Activated gamma-delta T cell treated with Interleukin-2 at 50 U/mL for 16 hours (primary cell): ENCODE measurements around the gene NTSR1.

ENCODE experiments used
- DNase-seq: peaks from one replicate; pipeline ENCODE4 v3.0.0-alpha.2; 2020

The NTSR1 gene

GRCh38 chr20:62726716-62727583 lies 18.3 kb downstream of the NTSR1 start:
- no peak for DNase-seq

- DNase-seq: no peak
Measured at GRCh38 chr20:62727584-62728027, 19.0 kb downstream of the NTSR1 start.

GRCh38 chr20:62728028-62728780 lies 19.6 kb downstream of the NTSR1 start:
- no peak for DNase-seq

GRCh38 chr20:62728781-62729300 lies 20.2 kb downstream of the NTSR1 start:
- no peak for DNase-seq

- DNase-seq: no peak
Measured at GRCh38 chr20:62730481-62730880, 21.8 kb downstream of the NTSR1 start.

GRCh38 chr20:62732031-62732760 lies 23.6 kb downstream of the NTSR1 start:
- DNase-seq: no peak

- no peak for DNase-seq
Measured at GRCh38 chr20:62732842-62733525, 24.3 kb downstream of the NTSR1 start.

GRCh38 chr20:62733526-62733842 lies 24.8 kb downstream of the NTSR1 start:
- DNase-seq: no peak

- no peak for DNase-seq
Measured at GRCh38 chr20:62733891-62734290, 25.3 kb downstream of the NTSR1 start.

GRCh38 chr20:62734326-62734725 lies 25.7 kb downstream of the NTSR1 start:
- no peak for DNase-seq

- DNase-seq: no peak
Measured at GRCh38 chr20:62734881-62735280, 26.2 kb downstream of the NTSR1 start.

- DNase-seq: no peak
Measured at GRCh38 chr20:62735331-62735821, 26.7 kb downstream of the NTSR1 start.

GRCh38 chr20:62736026-62736406 lies 27.4 kb downstream of the NTSR1 start:
- no peak for DNase-seq

- no peak for DNase-seq
Measured at GRCh38 chr20:62736407-62737071, 27.9 kb downstream of the NTSR1 start.

- DNase-seq: no peak
Measured at GRCh38 chr20:62737271-62737811, 28.7 kb downstream of the NTSR1 start.

- no peak for DNase-seq
Measured at GRCh38 chr20:62738025-62738881, 29.6 kb downstream of the NTSR1 start.

- no peak for DNase-seq
Measured at GRCh38 chr20:62739067-62739466, 30.4 kb downstream of the NTSR1 start.

- DNase-seq: peak; percentile 53
Measured at GRCh38 chr20:62739581-62740285, 31.1 kb downstream of the NTSR1 start.

GRCh38 chr20:62740286-62741141 lies 31.9 kb downstream of the NTSR1 start:
- DNase-seq: peak; percentile 72
